Activated B cell treated with CpG ODN at 0.5 μM for 24 hours (primary cell): Measurements from ENCODE around the gene CTNNA1. TPM values are rescaled to one million over a fixed set of nuclear protein-coding genes. Genes with fewer than 3 reads are reported as not detected.

Experiments
- ATAC-seq: fragments of 200-7000 bp; cut with Tn5 transposase; one replicate; pipeline ENCODE4 v1.10.0; 2021; ENCODE audit warnings: low read depth, mild to moderate bottlenecking, moderate library complexity
- CTCF ChIA-PET: fragments of 350-600 bp; sonication (Branson Sonifier 250); formaldehyde crosslinking; loops from one replicate; lab custom pipeline; 2021; ENCODE audit warnings: antibody characterized with exemption; lab: Charles Lee
- POLR2A ChIA-PET: fragments of 350-600 bp; sonication (Branson Sonifier 250); formaldehyde crosslinking; loops from one replicate; lab custom pipeline; 2021; ENCODE audit warnings: antibody characterized with exemption; lab: Charles Lee
- DNase-seq: peaks from one replicate; pipeline ENCODE4 v3.0.0; 2022
- H3K27ac Mint-ChIP-seq: one replicate; pipeline ENCODE4 v1.8.0; 2020; ENCODE audit warnings: mixed read lengths
- H3K27me3 Mint-ChIP-seq: one replicate; pipeline ENCODE4 v1.8.0; 2021; ENCODE audit warnings: mixed read lengths
- H3K36me3 Mint-ChIP-seq: one replicate; pipeline ENCODE4 v1.8.0; 2021; ENCODE audit warnings: low read depth, mixed read lengths
- H3K4me1 Mint-ChIP-seq: one replicate; pipeline ENCODE4 v1.8.0; 2021; ENCODE audit warnings: mixed read lengths
- H3K4me3 Mint-ChIP-seq: one replicate; pipeline ENCODE4 v1.8.0; 2020; ENCODE audit warnings: mild to moderate bottlenecking, mixed read lengths
- H3K9me3 Mint-ChIP-seq: one replicate; pipeline ENCODE4 v1.8.0; 2020; ENCODE audit warnings: mixed read lengths
- CTCF ChIP-seq: fragments of 200-600 bp; IDR thresholded peaks from one replicate; pipeline ENCODE4 v1.8.0; 2022; ENCODE audit warnings: antibody characterized with exemption, mild to moderate bottlenecking
- intact Hi-C: fragments of 100-400 bp; cut with micrococcal nuclease; formaldehyde crosslinking; loops from one replicate; pipeline ENCODE4 v1.15.1; 2024
- total RNA-seq: library from RNA; stranded (reverse); gene quantifications from 2 replicates; pipeline ENCODE4 v1.2.3, GENCODE V29; 2022

The CTNNA1 gene
- total RNA-seq, 1 donor from 2014 or later = 76.0 TPM

DNA sequence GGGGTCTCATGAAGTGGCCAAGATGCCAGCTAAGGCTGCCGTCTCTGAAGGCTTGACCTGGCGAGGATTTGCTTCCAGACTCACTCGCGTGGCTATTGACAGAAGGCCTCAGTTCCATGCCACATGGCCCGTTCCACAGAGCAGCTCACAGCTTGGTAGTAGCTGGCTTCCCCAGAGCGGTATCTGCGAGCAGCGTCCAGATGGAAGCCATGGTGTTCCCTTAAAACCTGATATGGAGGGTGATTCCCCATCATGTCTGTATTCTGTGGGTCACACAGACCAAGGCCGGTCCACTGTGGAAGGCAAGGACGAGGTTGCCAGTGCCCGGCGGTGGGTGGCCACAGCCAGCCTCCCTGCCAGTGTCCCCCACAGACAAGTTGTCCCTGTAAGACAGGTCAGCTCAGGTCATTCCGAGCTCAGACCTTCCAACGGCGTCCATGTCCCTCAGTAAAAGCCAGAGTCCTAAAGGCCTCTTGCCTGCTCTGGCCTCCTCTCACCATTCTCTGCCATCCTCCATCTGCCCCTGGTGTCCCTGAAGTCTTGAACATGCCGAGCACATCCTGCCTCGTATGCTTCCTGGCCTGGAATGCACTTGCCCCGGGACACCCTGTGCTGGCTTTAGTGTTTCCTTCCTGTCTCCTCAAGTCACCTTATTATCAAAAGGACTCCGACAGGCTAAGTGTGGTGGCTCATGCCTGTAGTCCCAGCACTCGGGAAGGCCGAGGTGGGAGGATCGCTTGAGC, 183.2 kb downstream of the CTNNA1 start:
- H3K4me1 Mint-ChIP-seq = no peaks in the 10 kb centered on the region
- H3K36me3 Mint-ChIP-seq = peaks cover 49% of the 10 kb centered on the region
- H3K4me3 Mint-ChIP-seq = no peak overlapping the region
- intact Hi-C loops = no loop called here
- TF ChIP-seq CTCF = no peak
- peaks cover 3% of the 10 kb centered on the region for H3K9me3 Mint-ChIP-seq
- no peaks in the 10 kb centered on the region for H3K27me3 Mint-ChIP-seq
- DNase-seq = no peak
- CTCF ChIA-PET = no interaction called here
- no peak for ATAC-seq
- POLR2A ChIA-PET = no interaction called here
- H3K27ac Mint-ChIP-seq = no peak overlapping the region

- POLR2A ChIA-PET = no interaction called here
- intact Hi-C loops = no loop called here
- Mint-ChIP-seq H3K36me3 (peaks cover 48% of the 10 kb centered on the region), H3K4me1 (no peaks in the 10 kb centered on the region), H3K9me3 (peaks cover 3% of the 10 kb centered on the region), H3K4me3 (no peak overlapping the region), H3K27ac (no peak overlapping the region), H3K27me3 (no peaks in the 10 kb centered on the region)
- CTCF ChIA-PET = no interaction called here
- no peak for DNase-seq
- no peak for ATAC-seq
- TF ChIP-seq CTCF = no peak
These were observed 183.7 kb downstream of the CTNNA1 start for GRCh38 chr5:138936968-138937345.

DNA sequence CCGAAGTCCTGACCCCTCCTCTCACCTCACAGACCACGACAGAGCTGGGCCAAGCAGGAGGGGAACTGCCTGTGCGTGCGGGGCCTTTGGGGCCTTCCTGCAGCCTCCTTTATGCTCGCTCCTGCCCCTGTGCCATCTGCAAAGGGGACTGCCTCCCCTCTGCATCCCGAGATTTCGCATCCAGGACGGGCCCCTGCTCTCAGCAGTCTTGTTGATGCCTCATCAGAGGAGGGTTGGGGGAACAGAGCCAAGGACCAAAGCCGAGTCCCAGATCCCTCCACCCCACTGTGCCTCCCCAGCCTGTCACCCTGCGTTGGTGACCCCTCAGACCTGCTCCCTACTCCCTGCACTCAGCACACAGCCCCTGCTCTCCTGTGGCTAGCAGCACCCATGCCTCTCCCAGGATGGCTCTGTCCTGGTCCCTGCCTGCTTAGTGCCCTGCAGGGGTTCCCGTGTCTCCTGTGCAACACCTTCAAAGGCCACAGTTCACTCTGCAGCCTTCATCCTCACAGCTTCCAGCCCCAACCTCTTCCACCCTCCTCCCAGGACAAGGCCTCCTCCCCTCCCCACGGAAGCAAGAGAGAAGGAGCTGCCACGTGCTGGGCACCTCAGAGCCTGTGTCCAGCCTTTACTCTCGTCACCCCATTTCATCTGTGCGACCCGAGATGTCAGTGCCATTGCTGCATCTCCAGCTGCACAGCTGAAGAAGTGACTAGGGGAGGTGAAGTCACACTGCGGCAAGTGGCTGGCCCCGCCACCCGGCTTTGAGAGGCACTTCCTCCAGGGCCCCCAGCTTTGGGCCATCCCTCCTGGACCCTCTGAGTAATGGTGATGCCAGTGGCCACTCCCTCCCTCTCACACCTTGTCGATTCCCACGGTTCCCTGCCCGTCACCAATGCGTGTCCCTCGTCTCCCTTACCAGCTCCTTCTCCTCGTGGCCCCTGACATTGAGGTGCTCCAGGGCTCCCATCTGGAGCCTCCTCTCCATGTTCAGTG, 184.5 kb downstream of the CTNNA1 start:
- intact Hi-C loops = no loop called here
- TF ChIP-seq CTCF = no peak
- Mint-ChIP-seq H3K36me3 (peaks cover 40% of the 10 kb centered on the region), H3K27ac (no peak overlapping the region), H3K4me3 (no peak overlapping the region), H3K4me1 (no peaks in the 10 kb centered on the region), H3K9me3 (peaks cover 3% of the 10 kb centered on the region), H3K27me3 (no peaks in the 10 kb centered on the region)
- ChIA-PET CTCF (no interaction called here), POLR2A (no interaction called here)
- DNase-seq (no peak), ATAC-seq (no peak)

DNA sequence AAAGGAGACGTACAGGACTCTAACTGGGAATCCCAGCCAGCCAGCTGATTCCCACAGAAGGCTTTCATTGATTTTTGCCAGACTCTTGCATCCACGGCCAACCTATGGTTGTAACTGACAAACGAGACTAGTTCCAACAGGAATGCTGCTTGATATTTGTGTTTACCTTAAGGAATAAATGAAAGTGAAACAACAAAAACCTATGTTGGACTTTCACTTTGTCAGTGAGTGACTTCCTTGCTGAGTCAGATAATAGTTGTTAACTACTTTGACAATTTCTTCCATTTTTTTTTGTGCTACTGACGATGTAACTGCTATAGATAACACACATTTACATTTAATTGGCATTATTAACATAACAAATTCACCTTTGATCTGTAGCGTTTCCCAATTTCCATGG, 185.3 kb downstream of the CTNNA1 start:
- Mint-ChIP-seq H3K4me3 (no peak overlapping the region), H3K9me3 (peaks cover 3% of the 10 kb centered on the region), H3K4me1 (no peaks in the 10 kb centered on the region), H3K27me3 (no peaks in the 10 kb centered on the region), H3K36me3 (peaks cover 34% of the 10 kb centered on the region), H3K27ac (no peak overlapping the region)
- DNase-seq (no peak), ATAC-seq (no peak)
- POLR2A ChIA-PET = no interaction called here
- TF ChIP-seq CTCF = no peak
- CTCF ChIA-PET = no interaction called here
- intact Hi-C loops = no loop called here

DNA sequence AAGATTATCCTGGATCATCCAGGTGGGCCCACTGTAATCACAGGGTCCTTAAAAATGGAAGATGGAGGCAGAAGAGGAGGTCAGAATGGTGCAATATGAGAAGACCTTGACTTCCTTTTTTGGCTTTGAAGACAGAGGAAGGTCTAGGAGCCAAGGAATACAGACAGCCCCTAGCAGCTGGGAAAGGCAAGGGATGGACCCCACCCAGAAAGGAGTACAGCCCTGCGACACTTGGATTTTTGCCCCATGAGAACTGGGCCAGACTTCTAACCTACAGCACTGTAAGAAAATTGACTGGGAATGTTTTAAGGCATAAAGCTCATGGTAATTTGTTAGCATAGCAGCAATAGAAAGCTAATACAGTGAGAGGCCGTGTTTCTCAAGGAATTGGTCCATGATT, 188.8 kb downstream of the CTNNA1 start:
- ATAC-seq (no peak), DNase-seq (no peak)
- Mint-ChIP-seq H3K9me3 (peaks cover 3% of the 10 kb centered on the region), H3K36me3 (peaks cover 9% of the 10 kb centered on the region), H3K4me1 (no peaks in the 10 kb centered on the region), H3K4me3 (no peak overlapping the region), H3K27me3 (no peaks in the 10 kb centered on the region), H3K27ac (no peak overlapping the region)
- intact Hi-C loops = no loop called here
- no peak for TF ChIP-seq CTCF
- ChIA-PET CTCF (no interaction called here), POLR2A (no interaction called here)
